Neural cell (in vitro differentiated cells): Measurements from ENCODE around the gene FOXO3.

Experiments
- CTCF ChIP-seq: fragments of 450-650 bp; IDR thresholded peaks from 2 replicates; pipeline ENCODE4 v1.5.1; 2014; ENCODE audit warnings: antibody characterized with exemption, mild to moderate bottlenecking, moderate library complexity; ENCODE audit not compliant: poor library complexity, severe bottlenecking
- EZH2 ChIP-seq: fragments of 200-600, 300-800 bp; shearing (Covaris generic), sonication (generic); IDR thresholded peaks from 2 replicates; pipeline ENCODE4 v1.6.1; 2014; ENCODE audit warnings: antibody characterized with exemption, low read length, borderline replicate concordance, mild to moderate bottlenecking; ENCODE audit not compliant: insufficient read depth, poor library complexity, severe bottlenecking
- POLR2AphosphoS5 ChIP-seq: IDR thresholded peaks from 2 replicates; pipeline ENCODE4 v1.6.1; 2012
- SMC3 ChIP-seq: fragments of 450-650 bp; conservative IDR thresholded peaks from 2 replicates; pipeline ENCODE4 v1.6.1; 2014; ENCODE audit warnings: antibody characterized with exemption, mild to moderate bottlenecking, moderate library complexity; ENCODE audit not compliant: poor library complexity
- TAF1 ChIP-seq: IDR thresholded peaks from 2 replicates; pipeline ENCODE4 v1.6.1; 2012; ENCODE audit warnings: low read depth
- TF ChIP-seq, protein P1 (sequence below): IDR thresholded peaks from 2 replicates; pipeline ENCODE4 v1.6.1; 2012; ENCODE audit warnings: borderline replicate concordance

DNA sequence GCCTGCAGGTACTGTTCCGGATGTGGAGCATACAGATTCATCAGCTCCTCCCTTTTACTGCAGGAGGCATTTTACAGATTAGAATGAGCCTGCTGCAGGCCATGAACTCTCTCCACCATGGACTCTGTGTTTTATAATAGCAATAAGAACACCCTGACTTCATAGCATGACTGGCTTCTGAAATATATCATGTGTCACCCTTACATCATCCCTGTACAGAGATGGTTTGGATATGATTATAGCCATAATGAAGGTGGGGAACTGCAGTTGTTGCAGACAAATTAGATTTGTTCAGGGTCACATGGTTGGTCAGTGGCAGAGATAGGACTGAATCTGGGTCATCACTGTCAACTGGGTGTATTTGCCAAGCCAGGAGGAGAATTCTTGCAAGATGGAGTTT, 100.7 kb downstream of the FOXO3 start:
- TF ChIP-seq SMC3 (no peak), CTCF (no peak), POLR2AphosphoS5 (no peak), EZH2 (no peak), TAF1 (no peak)
- TF ChIP-seq, protein P1, sequence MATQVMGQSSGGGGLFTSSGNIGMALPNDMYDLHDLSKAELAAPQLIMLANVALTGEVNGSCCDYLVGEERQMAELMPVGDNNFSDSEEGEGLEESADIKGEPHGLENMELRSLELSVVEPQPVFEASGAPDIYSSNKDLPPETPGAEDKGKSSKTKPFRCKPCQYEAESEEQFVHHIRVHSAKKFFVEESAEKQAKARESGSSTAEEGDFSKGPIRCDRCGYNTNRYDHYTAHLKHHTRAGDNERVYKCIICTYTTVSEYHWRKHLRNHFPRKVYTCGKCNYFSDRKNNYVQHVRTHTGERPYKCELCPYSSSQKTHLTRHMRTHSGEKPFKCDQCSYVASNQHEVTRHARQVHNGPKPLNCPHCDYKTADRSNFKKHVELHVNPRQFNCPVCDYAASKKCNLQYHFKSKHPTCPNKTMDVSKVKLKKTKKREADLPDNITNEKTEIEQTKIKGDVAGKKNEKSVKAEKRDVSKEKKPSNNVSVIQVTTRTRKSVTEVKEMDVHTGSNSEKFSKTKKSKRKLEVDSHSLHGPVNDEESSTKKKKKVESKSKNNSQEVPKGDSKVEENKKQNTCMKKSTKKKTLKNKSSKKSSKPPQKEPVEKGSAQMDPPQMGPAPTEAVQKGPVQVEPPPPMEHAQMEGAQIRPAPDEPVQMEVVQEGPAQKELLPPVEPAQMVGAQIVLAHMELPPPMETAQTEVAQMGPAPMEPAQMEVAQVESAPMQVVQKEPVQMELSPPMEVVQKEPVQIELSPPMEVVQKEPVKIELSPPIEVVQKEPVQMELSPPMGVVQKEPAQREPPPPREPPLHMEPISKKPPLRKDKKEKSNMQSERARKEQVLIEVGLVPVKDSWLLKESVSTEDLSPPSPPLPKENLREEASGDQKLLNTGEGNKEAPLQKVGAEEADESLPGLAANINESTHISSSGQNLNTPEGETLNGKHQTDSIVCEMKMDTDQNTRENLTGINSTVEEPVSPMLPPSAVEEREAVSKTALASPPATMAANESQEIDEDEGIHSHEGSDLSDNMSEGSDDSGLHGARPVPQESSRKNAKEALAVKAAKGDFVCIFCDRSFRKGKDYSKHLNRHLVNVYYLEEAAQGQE: no peak
